ES-I3 (cell line): Measurements from ENCODE around the gene LDLRAD4.
"Not testable (repeated sequence)": the region's sequence is repeated elsewhere in the genome, so short reads cannot be mapped to it uniquely, and the experiment has no call there.

Experiments
- H3K36me3 ChIP-seq: 2 replicates; pipeline ENCODE4 v1.6.1; 2013; ENCODE audit warnings: mild to moderate bottlenecking, low read length, control low read depth, moderate library complexity; ENCODE audit not compliant: insufficient read depth
- H3K4me1 ChIP-seq: 2 replicates; pipeline ENCODE4 v1.6.1; 2013; ENCODE audit warnings: mild to moderate bottlenecking, control low read depth, low read length; ENCODE audit not compliant: insufficient read depth
- H3K9ac ChIP-seq: 2 replicates; pipeline ENCODE4 v1.6.1; 2013; ENCODE audit warnings: low read depth, mild to moderate bottlenecking, low read length, moderate library complexity
- H3K9me3 ChIP-seq: 2 replicates; pipeline ENCODE4 v1.6.1; 2013; ENCODE audit warnings: mild to moderate bottlenecking, low read length, moderate library complexity; ENCODE audit not compliant: control insufficient read depth, insufficient read depth

LDLRAD4 gene

GRCh38 chr18:13587477-13587876 lies 368.9 kb downstream of the LDLRAD4 start:
- no peak overlapping the region for H3K9ac ChIP-seq
- H3K9me3 ChIP-seq = no peaks in the 10 kb centered on the region
- H3K4me1 ChIP-seq = no peaks in the 10 kb centered on the region
- no peaks in the 10 kb centered on the region for H3K36me3 ChIP-seq

GRCh38 chr18:13587937-13588336 lies 369.4 kb downstream of the LDLRAD4 start:
- H3K9me3 ChIP-seq = no peaks in the 10 kb centered on the region
- H3K4me1 ChIP-seq = no peaks in the 10 kb centered on the region
- H3K9ac ChIP-seq = no peak overlapping the region
- H3K36me3 ChIP-seq = no peaks in the 10 kb centered on the region

- Histone ChIP-seq H3K4me1 (no peaks in the 10 kb centered on the region), H3K9me3 (no peaks in the 10 kb centered on the region), H3K9ac (no peak overlapping the region), H3K36me3 (no peaks in the 10 kb centered on the region)
These were observed 370.8 kb downstream of the LDLRAD4 start for GRCh38 chr18:13589316-13589715.

- no peak overlapping the region for H3K9ac ChIP-seq
- no peaks in the 10 kb centered on the region for H3K9me3 ChIP-seq
- no peaks in the 10 kb centered on the region for H3K36me3 ChIP-seq
- H3K4me1 ChIP-seq = no peaks in the 10 kb centered on the region
These were observed 371.4 kb downstream of the LDLRAD4 start for GRCh38 chr18:13589943-13590342.

GRCh38 chr18:13592246-13592645 lies 373.7 kb downstream of the LDLRAD4 start:
- H3K4me1 ChIP-seq = no peaks in the 10 kb centered on the region
- H3K9me3 ChIP-seq = peaks cover 6% of the 10 kb centered on the region
- no peaks in the 10 kb centered on the region for H3K36me3 ChIP-seq
- H3K9ac ChIP-seq = no peak overlapping the region

GRCh38 chr18:13594551-13594950 lies 376.0 kb downstream of the LDLRAD4 start:
- H3K4me1 ChIP-seq = no peaks in the 10 kb centered on the region
- no peaks in the 10 kb centered on the region for H3K36me3 ChIP-seq
- no peak overlapping the region for H3K9ac ChIP-seq
- peaks cover 10% of the 10 kb centered on the region for H3K9me3 ChIP-seq

- Histone ChIP-seq H3K9ac (no peak overlapping the region), H3K4me1 (no peaks in the 10 kb centered on the region), H3K36me3 (no peaks in the 10 kb centered on the region), H3K9me3 (peaks cover 10% of the 10 kb centered on the region)
These were observed 378.5 kb downstream of the LDLRAD4 start for GRCh38 chr18:13597068-13597467.

GRCh38 chr18:13598591-13598990 lies 380.0 kb downstream of the LDLRAD4 start:
- no peaks in the 10 kb centered on the region for H3K36me3 ChIP-seq
- H3K9ac ChIP-seq = no peak overlapping the region
- H3K9me3 ChIP-seq = peaks cover 10% of the 10 kb centered on the region

GRCh38 chr18:13599031-13599430 lies 380.5 kb downstream of the LDLRAD4 start:
- H3K4me1 ChIP-seq = no peaks in the 10 kb centered on the region
- H3K9ac ChIP-seq = no peak overlapping the region
- H3K36me3 ChIP-seq = no peaks in the 10 kb centered on the region
- peaks cover 10% of the 10 kb centered on the region for H3K9me3 ChIP-seq

More at GRCh38 chr18:13598591-13598990, 380.0 kb downstream of the LDLRAD4 start:
- H3K4me1 ChIP-seq = no peaks in the 10 kb centered on the region

- Histone ChIP-seq H3K9ac (no peak overlapping the region), H3K36me3 (no peaks in the 10 kb centered on the region), H3K9me3 (no peaks in the 10 kb centered on the region), H3K4me1 (no peaks in the 10 kb centered on the region)
These were observed 384.9 kb downstream of the LDLRAD4 start for GRCh38 chr18:13603304-13604019.

- Histone ChIP-seq H3K36me3 (no peaks in the 10 kb centered on the region), H3K9me3 (no peaks in the 10 kb centered on the region), H3K9ac (no peak overlapping the region), H3K4me1 (no peaks in the 10 kb centered on the region)
These were observed 386.2 kb downstream of the LDLRAD4 start for GRCh38 chr18:13604786-13605185.

GRCh38 chr18:13605477-13605876 lies 386.9 kb downstream of the LDLRAD4 start:
- H3K36me3 ChIP-seq = no peaks in the 10 kb centered on the region
- H3K9me3 ChIP-seq = no peaks in the 10 kb centered on the region
- no peaks in the 10 kb centered on the region; the same call in 1 of the 2 replicates for H3K4me1 ChIP-seq
- no peak overlapping the region for H3K9ac ChIP-seq

GRCh38 chr18:13605901-13606300 lies 387.3 kb downstream of the LDLRAD4 start:
- no peaks in the 10 kb centered on the region for H3K9me3 ChIP-seq
- H3K9ac ChIP-seq = no peak overlapping the region
- H3K4me1 ChIP-seq = peaks cover 4% of the 10 kb centered on the region; the same call in 1 of the 2 replicates
- H3K36me3 ChIP-seq = no peaks in the 10 kb centered on the region

- H3K9me3 ChIP-seq = no peaks in the 10 kb centered on the region
- peaks cover 6% of the 10 kb centered on the region; the same call in 1 of the 2 replicates for H3K4me1 ChIP-seq
- no peaks in the 10 kb centered on the region for H3K36me3 ChIP-seq
These were observed 388.2 kb downstream of the LDLRAD4 start for GRCh38 chr18:13606604-13607254.

GRCh38 chr18:13608024-13608562 lies 389.5 kb downstream of the LDLRAD4 start:
- H3K9ac ChIP-seq, H3K9me3 ChIP-seq, H3K36me3 ChIP-seq: not testable (repeated sequence)
- H3K4me1 ChIP-seq = peaks cover 10% of the 10 kb centered on the region; the same call in 1 of the 2 replicates

More at GRCh38 chr18:13606604-13607254, 388.2 kb downstream of the LDLRAD4 start:
- no peak overlapping the region for H3K9ac ChIP-seq
